Hematopoietic multipotent progenitor cell (in vitro differentiated cells): ENCODE data around the gene ITGA4. TPM values are rescaled to one million over a fixed set of nuclear protein-coding genes. Genes with fewer than 3 reads are reported as not detected.

Experiments used
- DNase-seq, 3 donors: peaks; one replicate each; pipeline ENCODE4 v3.0.0-alpha.2; 2011 to 2015; ENCODE audit warnings: low read depth in 2 of 3, low spot score in 2 of 3
- total RNA-seq: library from RNA; depleted of rRNA; stranded (reverse); fragments of >200 nt; gene quantifications from one replicate; pipeline ENCODE4 v1.2.3, GENCODE V29; 2012

Gene ITGA4
- total RNA-seq, 1 donor = 193 TPM

- DNase-seq = peak in 2 of 3 donors; percentile 46 to 68
These were observed 697 bp downstream of the ITGA4 start for GRCh38 chr2:181457741-181458425.

DNA sequence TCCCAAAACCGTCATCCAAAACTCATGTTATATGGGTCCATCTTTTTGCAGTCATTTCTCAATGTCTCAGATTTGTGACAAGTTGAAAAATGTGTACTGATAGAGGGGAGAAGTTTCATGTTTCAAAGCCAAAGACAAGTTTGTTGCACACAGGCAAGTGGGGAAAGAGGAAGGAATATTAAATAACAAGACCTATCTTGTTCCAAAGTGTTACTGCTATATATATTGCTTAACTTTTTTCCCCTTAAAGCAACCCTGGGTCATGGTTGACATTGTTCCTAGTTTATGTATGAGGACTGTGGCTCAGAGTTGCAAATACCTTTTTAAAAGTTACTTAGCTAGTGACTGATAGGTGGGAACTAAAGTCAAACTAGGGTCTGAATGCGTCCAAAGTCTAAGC lies 1.7 kb downstream of the ITGA4 start:
- DNase-seq = no peak

- no peak for DNase-seq
These were observed 2.4 kb downstream of the ITGA4 start for GRCh38 chr2:181459621-181460021.

GRCh38 chr2:181461056-181461997 lies 4.1 kb downstream of the ITGA4 start:
- peak in 2 of 3 donors; percentile 37 to 80 for DNase-seq

DNA sequence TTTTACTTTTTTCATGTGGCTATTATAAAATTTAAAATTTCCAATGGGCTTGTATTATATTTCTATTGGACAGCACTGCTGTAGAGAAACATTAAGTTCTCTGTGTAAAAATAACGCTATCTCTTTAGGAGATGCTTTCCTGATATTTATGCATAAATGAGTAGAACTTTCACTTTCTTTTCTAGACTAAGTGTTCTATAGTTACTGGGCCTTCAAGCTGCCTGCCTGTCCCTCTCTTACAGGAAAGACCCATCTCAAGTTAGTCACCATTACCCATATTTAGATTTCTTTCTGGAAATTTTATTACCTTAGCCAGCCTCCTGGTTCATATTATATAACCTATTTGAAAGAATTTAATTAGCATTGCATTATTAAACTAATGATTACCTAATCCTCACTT lies 4.8 kb downstream of the ITGA4 start:
- DNase-seq = no peak

DNA sequence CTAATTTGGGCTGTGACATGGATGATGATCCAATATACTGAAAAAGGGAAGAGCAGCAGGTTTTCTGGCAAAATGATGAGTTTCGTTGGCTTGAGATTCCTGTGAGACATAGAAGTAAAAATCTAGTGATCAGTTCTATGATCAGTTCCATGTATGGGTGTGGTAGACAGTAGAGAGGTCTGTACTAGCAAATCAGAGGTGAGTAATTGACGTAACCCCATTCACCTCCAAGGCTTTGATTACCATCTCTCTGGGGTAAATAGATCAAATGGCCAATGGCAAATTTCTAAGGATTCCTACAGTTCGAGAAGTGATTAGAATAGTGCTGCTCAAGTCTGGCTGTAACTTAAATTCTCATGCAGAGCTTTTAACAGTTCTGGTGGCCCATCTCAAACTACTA lies 6.4 kb downstream of the ITGA4 start:
- no peak for DNase-seq

- no peak for DNase-seq
These were observed 7.8 kb downstream of the ITGA4 start for GRCh38 chr2:181464966-181465365.

DNA sequence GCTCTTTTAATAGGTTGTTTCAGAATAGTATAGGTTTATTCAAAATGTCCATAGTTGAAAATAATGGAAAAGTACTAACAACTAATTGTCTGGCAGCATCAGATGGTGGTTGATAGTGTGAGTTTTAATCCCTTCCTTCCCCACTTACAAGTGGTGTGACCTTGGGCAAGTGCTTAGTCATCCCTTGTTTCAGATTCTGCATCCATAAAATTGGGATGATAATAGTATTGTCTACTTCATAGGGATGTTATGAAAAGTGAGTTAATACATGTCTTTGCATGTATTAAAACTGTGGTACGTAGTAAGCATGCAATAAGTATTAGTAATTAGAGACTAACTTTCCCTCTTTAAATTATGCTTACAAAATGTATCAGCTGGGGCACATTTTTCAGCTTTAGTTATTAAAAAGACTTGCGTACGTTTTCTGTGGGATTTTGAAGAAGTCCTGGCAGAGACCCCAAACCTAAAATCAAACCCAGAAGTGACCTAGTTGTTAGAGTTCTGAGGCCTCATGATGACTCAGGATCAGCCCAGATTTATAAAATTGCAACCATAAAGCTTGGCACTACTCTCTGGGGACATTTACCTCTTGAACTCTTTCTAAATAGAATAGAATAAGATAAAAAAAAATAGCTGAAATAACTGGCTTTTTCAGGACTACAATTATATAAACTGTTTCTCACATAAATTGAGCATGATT lies 8.6 kb downstream of the ITGA4 start:
- DNase-seq = no peak

GRCh38 chr2:181466661-181467576 lies 9.7 kb downstream of the ITGA4 start:
- peak; percentile 48 to 80 (median 74) for DNase-seq

DNA sequence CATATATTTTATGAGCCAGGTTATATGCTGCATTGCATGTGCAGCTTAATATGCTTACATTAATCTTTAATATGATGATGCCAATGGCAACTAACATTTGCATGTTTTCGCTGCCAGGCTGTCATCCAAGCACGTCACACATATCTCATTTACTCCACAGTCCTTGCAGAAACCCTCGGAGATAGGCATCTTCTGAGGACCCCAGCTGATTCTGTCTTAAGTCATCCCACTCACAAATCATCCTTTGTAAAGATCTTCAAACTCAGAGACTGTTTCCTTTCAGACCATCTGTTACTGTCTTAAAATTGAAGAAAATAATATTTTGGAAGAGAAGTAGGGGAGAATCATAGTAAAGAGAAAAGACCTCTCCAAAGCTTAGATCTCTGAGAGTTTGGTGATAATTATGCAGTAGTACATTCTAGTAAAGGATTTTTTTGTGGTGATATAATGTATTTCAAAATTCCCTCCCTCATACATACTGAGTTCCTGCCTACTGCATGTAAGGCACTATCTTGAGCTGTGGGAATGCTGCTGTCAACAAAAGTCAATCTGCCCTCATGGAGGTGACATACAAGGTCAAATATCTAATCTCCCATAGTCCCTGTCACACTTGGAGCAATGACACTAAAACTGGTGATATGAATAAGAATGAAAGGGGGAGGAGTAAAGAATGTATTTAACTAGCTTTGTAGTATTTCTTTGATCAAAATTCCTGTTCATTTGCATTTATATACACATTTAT lies 11.0 kb downstream of the ITGA4 start:
- no peak for DNase-seq

DNA sequence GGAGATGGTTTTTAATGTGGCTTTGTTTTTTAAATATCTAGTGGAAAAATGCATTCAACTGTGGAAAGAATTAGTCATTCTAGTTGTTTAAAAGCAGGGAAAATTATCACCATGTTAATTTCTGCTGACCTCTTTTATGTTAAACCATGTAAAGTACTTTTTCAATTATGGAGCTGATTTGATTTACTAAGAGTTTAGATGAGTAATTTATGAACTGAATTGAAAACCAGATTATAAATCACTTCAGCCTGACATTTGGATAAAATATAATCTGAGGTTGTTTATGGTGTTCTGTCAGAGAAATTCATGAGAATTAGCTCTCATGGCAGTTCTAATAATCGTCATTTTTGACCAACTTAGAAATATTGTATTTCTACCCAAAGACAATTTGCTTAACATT lies 11.6 kb downstream of the ITGA4 start:
- DNase-seq = no peak

- DNase-seq = no peak
These were observed 14.0 kb downstream of the ITGA4 start for GRCh38 chr2:181471226-181471625.

- DNase-seq = no peak
These were observed 14.6 kb downstream of the ITGA4 start for GRCh38 chr2:181471783-181472182.

DNA sequence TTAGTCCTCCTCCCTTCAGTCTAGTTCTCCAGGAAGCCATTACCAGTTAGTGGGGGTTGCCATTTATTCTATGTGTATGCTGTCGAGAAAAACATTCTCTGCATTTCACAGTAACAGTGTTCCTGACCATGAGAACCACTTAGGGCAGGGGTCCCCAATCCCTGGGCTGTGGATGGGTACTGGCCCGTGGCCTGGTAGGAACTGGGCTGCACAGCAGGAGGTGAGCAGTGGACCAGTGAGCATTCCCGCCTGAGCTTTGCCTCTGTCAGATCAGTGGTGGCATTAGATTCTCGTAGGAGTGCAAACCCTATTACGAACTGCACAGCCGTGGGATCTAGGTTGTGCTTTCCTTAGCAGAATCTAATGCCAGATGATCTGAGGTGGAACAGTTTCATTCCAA lies 15.8 kb downstream of the ITGA4 start:
- no peak for DNase-seq

DNA sequence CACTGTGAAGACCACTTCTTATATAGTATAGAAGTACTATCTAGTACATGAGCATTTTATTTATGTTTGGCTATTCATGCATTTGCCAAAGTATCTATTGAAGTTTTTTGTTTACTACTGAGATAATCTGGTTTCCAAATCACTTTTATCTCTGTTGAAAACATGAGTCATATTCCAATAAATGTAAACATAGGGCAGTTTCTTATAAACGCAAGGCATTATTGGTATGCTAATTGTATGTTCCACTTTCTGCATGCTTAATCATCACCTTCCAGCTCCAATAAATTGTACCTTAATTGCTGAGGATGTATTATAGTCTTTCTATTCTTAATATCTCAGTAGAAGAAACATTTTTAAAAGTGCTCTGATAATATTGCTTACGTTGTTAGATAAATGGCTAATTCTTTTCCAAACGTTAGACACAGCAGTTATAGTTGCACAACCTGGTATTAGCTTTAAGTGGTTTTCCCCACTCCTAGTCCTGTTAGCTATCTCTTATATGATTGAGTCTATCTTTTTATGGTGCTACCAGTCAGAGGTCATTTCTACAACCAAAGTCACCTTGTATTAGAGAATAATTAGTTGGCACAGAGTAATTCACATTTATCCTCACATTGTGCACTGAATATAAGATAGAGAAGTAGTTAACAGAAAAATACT lies 17.2 kb downstream of the ITGA4 start:
- no peak for DNase-seq

GRCh38 chr2:181483211-181483610 lies 26.0 kb downstream of the ITGA4 start:
- DNase-seq = no peak

DNA sequence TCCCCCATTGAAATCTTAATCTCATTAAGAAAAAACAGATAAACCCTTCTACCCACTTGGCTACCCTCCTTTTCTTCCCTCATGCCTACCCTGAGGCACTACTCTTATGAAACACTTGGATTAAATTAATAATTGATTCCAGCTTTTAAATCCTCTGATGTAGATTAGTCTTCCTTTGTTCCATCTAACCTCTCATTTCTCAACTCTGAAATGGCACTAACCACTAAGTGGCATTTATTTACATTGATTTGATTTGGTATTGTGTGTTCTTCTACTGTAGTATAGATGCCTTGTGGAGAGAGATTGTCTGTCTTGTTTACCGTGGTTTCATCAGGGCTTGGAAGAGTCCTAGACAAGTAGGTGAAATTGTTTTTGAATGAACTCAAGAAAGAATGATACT lies 26.7 kb downstream of the ITGA4 start:
- no peak for DNase-seq

DNA sequence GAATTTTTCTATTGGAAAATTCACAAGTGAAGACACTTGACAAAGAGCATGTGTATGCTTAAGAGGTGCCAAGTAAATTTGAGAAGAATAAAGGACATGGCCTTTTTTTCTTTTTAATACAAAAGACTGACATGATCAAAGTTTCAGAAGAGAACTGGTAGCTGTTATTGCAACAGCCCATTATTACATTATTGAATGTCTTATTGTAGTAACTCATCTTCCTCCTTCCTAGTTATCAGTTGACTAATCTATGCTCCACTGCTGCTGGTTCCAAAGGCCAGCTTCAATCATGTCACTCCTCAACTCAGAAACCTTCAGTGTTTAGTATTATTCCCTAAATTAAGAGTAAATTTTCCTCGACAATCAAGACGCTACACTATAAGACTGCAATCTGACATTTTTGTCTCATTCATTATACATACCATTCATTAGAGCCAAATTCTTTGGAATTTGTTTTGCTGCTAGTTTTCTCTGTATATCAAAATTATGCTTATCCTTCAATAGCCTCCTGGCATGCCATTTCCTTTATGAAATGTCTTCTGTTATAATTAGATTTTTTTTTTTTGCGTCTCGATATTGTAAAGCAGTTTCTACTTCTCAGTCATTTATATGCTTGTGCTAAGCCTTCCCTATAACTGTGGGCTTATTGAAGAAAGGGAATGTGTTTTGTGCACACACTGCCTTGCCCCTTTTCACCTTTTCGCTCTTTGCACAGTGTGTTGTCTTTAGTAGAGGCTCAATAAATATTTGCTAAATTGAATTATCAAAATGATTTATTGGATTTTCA lies 27.9 kb downstream of the ITGA4 start:
- DNase-seq = no peak

GRCh38 chr2:181485638-181485946 lies 28.4 kb downstream of the ITGA4 start:
- no peak for DNase-seq
